Measurements from ENCODE around the gene MOB3B.

GRCh38 chr9:27533311-27533710, 3.7 kb upstream of the MOB3B start:
- no peak for TF ChIP-seq CTCF (IDR thresholded peaks at IDR 0.05)
- TF ChIP-seq POLR2A (IDR thresholded peaks at IDR 0.05), result no peak
